Measurements from ENCODE around the gene TCP11. TPM values are rescaled to one million over a fixed set of nuclear protein-coding genes. Genes with fewer than 3 reads are reported as not detected.

The TCP11 gene
- 0.25 and 0.44 TPM in 2 replicates for total RNA-seq (2012; rRNA removed)

DNA sequence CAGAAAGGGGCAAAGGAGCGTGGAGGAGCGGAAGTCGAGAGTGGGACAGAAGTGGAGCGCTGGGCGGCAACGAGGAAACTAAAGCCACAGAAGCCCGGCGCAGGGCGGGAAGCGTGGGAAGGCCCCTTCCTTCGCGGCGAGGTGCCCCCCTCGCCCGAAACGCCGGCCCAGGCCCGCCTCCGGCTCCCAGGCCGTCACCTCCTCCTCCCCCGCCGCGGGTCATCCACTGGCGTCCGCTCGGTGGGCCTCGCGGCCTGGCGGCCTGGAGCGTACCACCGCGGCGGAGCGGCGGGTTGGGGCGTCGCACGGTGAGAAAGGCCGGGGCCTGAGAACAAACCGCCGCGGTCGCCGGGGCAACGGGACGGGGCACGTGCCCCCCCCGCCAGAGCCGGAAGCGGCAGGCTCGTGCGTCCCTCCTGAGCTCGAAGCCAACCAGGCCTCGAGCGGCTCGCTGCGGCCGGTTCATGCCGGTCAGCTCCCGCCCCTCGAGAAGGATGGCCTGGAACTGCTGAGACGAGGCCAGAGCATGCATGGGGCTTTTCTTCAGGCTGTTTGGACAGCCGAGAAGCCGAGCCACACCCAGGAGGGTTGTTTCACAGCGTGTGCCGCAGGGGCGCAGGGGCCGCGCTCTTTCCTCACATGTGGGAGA lies at the start of gene TCP11:
TCP11 (minus strand) TSS at position 333 of the 649 bp plus-strand sequence. CDS start 469 bp downstream, outside the sequence.
- H3K36me3 ChIP-seq (ENCODE audit: insufficient read depth, low read length): no peaks in the 10 kb centered on the region

GRCh38 chr6:35190306-35190705 lies 49.2 kb upstream of the TCP11 start:
- Histone ChIP-seq H3K4me1 (ENCODE audit: control insufficient read depth, insufficient read depth, low read length) (peaks cover 24% of the 10 kb centered on the region), H3K4me3 (ENCODE audit: low read length) (no peak overlapping the region), H3K9me3 (replicated peaks; ENCODE audit: low read length) (no peaks in the 10 kb centered on the region), H3K4me2 (ENCODE audit: low read length) (no peak overlapping the region), H3K9ac (ENCODE audit: low read depth, low read length) (no peak overlapping the region), H3K36me3 (ENCODE audit: insufficient read depth, low read length) (no peaks in the 10 kb centered on the region), H3K27me3 (ENCODE audit: control insufficient read depth, insufficient read depth, low read length) (no peaks in the 10 kb centered on the region)

More for the DNA sequence above, at the start of gene TCP11:
- Histone ChIP-seq H3K9ac (ENCODE audit: low read depth, low read length) (no peak within 1 kb of the TSS), H3K9me3 (replicated peaks; ENCODE audit: low read length) (no peaks in the 10 kb centered on the region), H3K4me3 (ENCODE audit: low read length) (no peak within 1 kb of the TSS), H3K4me2 (ENCODE audit: low read length) (no peak within 1 kb of the TSS), H3K27me3 (ENCODE audit: control insufficient read depth, insufficient read depth, low read length) (no peaks in the 10 kb centered on the region), H3K4me1 (ENCODE audit: control insufficient read depth, insufficient read depth, low read length) (peaks cover 13% of the 10 kb centered on the region)

- no peaks in the 10 kb centered on the region for H3K9me3 ChIP-seq (replicated peaks; ENCODE audit: low read length)
- no peaks in the 10 kb centered on the region for H3K27me3 ChIP-seq (ENCODE audit: control insufficient read depth, insufficient read depth, low read length)
- no peak overlapping the region for H3K9ac ChIP-seq (ENCODE audit: low read depth, low read length)
- H3K36me3 ChIP-seq (ENCODE audit: insufficient read depth, low read length): no peaks in the 10 kb centered on the region
- no peak overlapping the region for H3K4me3 ChIP-seq (ENCODE audit: low read length)
- no peak overlapping the region for H3K4me2 ChIP-seq (ENCODE audit: low read length)
- peaks cover 30% of the 10 kb centered on the region for H3K4me1 ChIP-seq (ENCODE audit: control insufficient read depth, insufficient read depth, low read length)
These were observed 47.7 kb upstream of the TCP11 start for GRCh38 chr6:35188886-35189285.

GRCh38 chr6:35186571-35186970 lies 45.4 kb upstream of the TCP11 start:
- Histone ChIP-seq H3K9me3 (replicated peaks; ENCODE audit: low read length) (no peaks in the 10 kb centered on the region), H3K4me2 (ENCODE audit: low read length) (no peak overlapping the region), H3K27me3 (ENCODE audit: control insufficient read depth, insufficient read depth, low read length) (no peaks in the 10 kb centered on the region), H3K36me3 (ENCODE audit: insufficient read depth, low read length) (no peaks in the 10 kb centered on the region), H3K4me3 (ENCODE audit: low read length) (no peak overlapping the region), H3K9ac (ENCODE audit: low read depth, low read length) (no peak overlapping the region), H3K4me1 (ENCODE audit: control insufficient read depth, insufficient read depth, low read length) (peaks cover 42% of the 10 kb centered on the region)

DNA sequence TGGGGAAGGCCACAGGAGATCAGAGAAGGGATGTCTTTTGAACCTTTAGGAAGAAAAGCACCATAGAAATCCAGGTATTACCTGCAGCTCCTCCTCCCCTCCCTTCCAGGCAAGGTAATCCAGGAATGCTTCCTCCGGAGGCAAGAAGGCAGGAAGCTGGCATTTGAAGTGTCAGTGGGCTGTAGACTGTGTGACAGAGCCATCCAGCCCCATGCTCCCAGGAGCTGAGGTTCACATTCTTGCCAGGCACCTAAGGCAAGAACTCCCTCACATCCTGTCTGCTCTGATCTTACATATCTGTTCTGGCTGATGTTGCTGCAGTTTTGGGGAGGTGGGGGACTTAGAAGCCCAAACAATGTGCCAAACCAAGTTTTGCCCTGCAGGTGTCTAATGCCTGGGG lies 44.8 kb upstream of the TCP11 start:
- H3K36me3 ChIP-seq (ENCODE audit: insufficient read depth, low read length): no peaks in the 10 kb centered on the region
- no peaks in the 10 kb centered on the region for H3K27me3 ChIP-seq (ENCODE audit: control insufficient read depth, insufficient read depth, low read length)
- peak overlapping the region; percentile 31 for H3K4me2 ChIP-seq (ENCODE audit: low read length)
- no peak overlapping the region for H3K9ac ChIP-seq (ENCODE audit: low read depth, low read length)
- H3K9me3 ChIP-seq (replicated peaks; ENCODE audit: low read length): no peaks in the 10 kb centered on the region
- peaks cover 48% of the 10 kb centered on the region for H3K4me1 ChIP-seq (ENCODE audit: control insufficient read depth, insufficient read depth, low read length)
- H3K4me3 ChIP-seq (ENCODE audit: low read length): no peak overlapping the region

- H3K9me3 ChIP-seq (replicated peaks; ENCODE audit: low read length): no peaks in the 10 kb centered on the region
- no peak overlapping the region for H3K9ac ChIP-seq (ENCODE audit: low read depth, low read length)
- H3K27me3 ChIP-seq (ENCODE audit: control insufficient read depth, insufficient read depth, low read length): no peaks in the 10 kb centered on the region
- peak overlapping the region; percentile 31 for H3K4me2 ChIP-seq (ENCODE audit: low read length)
- H3K4me3 ChIP-seq (ENCODE audit: low read length): no peak overlapping the region
- no peaks in the 10 kb centered on the region for H3K36me3 ChIP-seq (ENCODE audit: insufficient read depth, low read length)
- H3K4me1 ChIP-seq (ENCODE audit: control insufficient read depth, insufficient read depth, low read length): peaks cover 52% of the 10 kb centered on the region
These were observed 44.2 kb upstream of the TCP11 start for GRCh38 chr6:35185302-35185681.

DNA sequence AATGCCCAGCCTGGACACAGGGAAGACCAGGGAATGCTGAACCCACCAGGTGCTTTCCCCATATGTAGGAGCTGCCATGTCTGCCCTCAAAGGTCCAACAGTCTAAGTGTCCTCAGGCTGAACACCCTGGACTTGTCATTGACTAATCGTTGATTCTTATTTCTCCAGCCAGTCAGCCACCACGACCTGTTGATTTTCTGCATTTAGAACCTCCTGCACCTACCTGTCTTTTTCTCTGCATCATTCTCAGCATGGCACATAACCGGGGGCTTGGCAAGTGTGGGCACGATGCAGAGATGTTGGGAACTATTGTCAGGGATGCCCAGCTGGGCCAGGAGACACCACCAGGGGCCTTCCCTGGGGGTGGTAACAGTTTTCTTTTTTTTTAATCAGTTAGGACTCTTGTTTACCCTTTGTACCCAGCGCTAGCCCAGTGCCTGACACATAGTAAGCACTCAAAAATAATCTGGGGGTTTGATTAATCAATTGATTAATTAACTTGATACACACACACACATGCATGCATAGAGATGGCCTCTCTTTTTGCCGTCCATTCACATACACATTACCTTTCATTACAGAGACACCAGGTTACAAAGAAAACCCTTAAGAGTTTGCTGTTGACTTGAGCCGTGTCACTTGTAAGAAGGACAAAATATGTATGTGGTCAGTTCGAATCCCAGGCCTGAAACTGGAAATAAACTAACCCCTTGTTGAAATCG lies 43.6 kb upstream of the TCP11 start:
- no peaks in the 10 kb centered on the region for H3K9me3 ChIP-seq (replicated peaks; ENCODE audit: low read length)
- peak overlapping the region; percentile 31 for H3K4me2 ChIP-seq (ENCODE audit: low read length)
- H3K27me3 ChIP-seq (ENCODE audit: control insufficient read depth, insufficient read depth, low read length): no peaks in the 10 kb centered on the region
- peaks cover 54% of the 10 kb centered on the region for H3K4me1 ChIP-seq (ENCODE audit: control insufficient read depth, insufficient read depth, low read length)
- H3K36me3 ChIP-seq (ENCODE audit: insufficient read depth, low read length): no peaks in the 10 kb centered on the region
- H3K4me3 ChIP-seq (ENCODE audit: low read length): no peak overlapping the region
- no peak overlapping the region for H3K9ac ChIP-seq (ENCODE audit: low read depth, low read length)

DNA sequence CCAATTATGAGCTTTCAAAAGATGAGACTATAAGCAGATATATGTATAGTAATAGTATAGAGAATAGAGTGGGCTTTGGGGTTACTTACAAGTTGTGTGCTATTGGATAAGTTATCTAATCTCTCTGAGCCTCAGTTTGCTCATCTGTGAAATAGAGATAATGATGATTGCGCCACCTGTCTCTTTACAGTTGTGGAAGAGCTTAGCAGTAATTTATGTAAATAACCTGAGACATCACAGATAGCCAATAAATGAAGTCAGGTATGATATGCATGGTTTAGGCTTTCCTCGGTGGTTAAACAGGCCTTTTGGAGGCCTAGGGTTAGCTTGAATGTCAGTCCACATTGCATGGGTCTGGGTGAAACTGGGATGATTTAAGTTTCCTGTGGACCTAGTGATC lies 42.8 kb upstream of the TCP11 start:
- no peaks in the 10 kb centered on the region for H3K27me3 ChIP-seq (ENCODE audit: control insufficient read depth, insufficient read depth, low read length)
- no peaks in the 10 kb centered on the region for H3K36me3 ChIP-seq (ENCODE audit: insufficient read depth, low read length)
- no peak overlapping the region for H3K4me3 ChIP-seq (ENCODE audit: low read length)
- H3K4me1 ChIP-seq (ENCODE audit: control insufficient read depth, insufficient read depth, low read length): peaks cover 62% of the 10 kb centered on the region
- no peaks in the 10 kb centered on the region for H3K9me3 ChIP-seq (replicated peaks; ENCODE audit: low read length)
- H3K9ac ChIP-seq (ENCODE audit: low read depth, low read length): no peak overlapping the region
- no peak overlapping the region for H3K4me2 ChIP-seq (ENCODE audit: low read length)

- no peaks in the 10 kb centered on the region for H3K9me3 ChIP-seq (replicated peaks; ENCODE audit: low read length)
- no peak overlapping the region for H3K9ac ChIP-seq (ENCODE audit: low read depth, low read length)
- peaks cover 68% of the 10 kb centered on the region for H3K4me1 ChIP-seq (ENCODE audit: control insufficient read depth, insufficient read depth, low read length)
- no peak overlapping the region for H3K4me3 ChIP-seq (ENCODE audit: low read length)
- no peak overlapping the region for H3K4me2 ChIP-seq (ENCODE audit: low read length)
- no peaks in the 10 kb centered on the region for H3K27me3 ChIP-seq (ENCODE audit: control insufficient read depth, insufficient read depth, low read length)
- no peaks in the 10 kb centered on the region for H3K36me3 ChIP-seq (ENCODE audit: insufficient read depth, low read length)
These were observed 42.1 kb upstream of the TCP11 start for GRCh38 chr6:35183281-35183680.

DNA sequence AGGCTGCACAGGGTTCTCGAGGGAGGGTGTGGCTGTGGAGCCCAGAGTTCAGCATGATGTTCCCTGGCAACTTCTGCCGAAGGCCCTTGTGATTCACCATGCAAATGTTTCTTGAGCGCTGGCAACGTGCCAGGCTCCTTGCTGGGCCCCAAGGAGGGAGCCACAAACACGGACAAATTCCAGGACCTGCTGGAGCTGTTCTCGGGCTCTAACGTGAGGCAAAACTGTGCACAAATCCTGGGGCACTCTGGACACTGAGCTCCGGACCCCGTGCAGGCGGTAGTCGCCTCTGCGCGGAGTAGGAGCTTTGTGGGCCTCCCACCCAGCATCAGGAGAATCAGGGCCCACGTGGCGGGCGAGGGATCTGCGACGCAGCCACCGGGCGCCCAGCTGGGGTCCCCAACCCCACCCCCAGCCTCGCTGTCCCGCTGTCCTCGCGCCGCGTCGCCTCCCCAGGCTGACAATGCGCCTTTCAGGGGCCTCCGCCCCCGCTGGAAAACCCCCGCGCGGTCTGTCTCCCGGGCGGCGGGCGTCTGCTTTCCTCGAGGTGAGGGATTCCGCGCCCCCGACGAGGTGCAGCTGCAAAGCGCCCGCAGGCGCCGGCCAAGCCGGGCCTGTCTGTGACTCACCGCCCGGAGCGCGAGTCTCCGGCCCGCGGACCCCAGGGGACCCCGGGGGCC lies 40.9 kb upstream of the TCP11 start:
- Histone ChIP-seq H3K4me1 (ENCODE audit: control insufficient read depth, insufficient read depth, low read length) (peaks cover 80% of the 10 kb centered on the region), H3K27me3 (ENCODE audit: control insufficient read depth, insufficient read depth, low read length) (no peaks in the 10 kb centered on the region), H3K4me3 (ENCODE audit: low read length) (peak overlapping the region; percentile 18), H3K4me2 (ENCODE audit: low read length) (peak overlapping the region; percentile 65), H3K9me3 (replicated peaks; ENCODE audit: low read length) (no peaks in the 10 kb centered on the region), H3K36me3 (ENCODE audit: insufficient read depth, low read length) (no peaks in the 10 kb centered on the region), H3K9ac (ENCODE audit: low read depth, low read length) (peak overlapping the region; percentile 44)

DNA sequence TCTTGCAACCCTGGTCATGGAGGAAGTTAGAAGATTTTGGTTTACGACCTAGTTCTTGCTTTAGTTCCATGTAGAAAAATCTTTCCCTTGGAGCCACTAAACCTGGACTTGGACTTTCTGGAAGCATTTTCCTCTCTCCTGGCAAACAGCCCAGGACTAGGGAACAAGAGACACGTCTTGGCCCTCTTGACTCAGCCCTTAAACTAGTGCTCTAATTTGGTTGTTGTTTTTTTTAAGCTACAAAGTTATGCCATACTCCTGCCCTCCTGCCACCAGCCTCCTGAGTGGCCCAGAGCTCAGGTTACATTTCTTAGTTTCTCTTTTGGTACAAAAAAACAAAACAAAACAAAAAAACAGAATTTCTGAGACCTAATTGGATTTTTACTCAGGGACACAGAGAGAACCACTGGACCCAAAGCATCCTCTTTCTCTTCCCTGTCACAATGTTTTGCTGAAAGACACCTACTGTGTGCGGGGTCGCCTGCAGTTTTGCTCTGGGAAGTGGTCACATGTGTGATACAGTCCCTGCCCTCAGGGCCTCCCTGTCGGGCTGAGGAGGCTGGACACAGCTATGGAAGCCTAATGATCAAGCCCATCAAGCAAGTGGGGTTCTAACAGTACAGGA lies 40.3 kb upstream of the TCP11 start:
- Histone ChIP-seq H3K9ac (ENCODE audit: low read depth, low read length) (peak overlapping the region; percentile 44), H3K27me3 (ENCODE audit: control insufficient read depth, insufficient read depth, low read length) (no peaks in the 10 kb centered on the region), H3K4me1 (ENCODE audit: control insufficient read depth, insufficient read depth, low read length) (peaks cover 80% of the 10 kb centered on the region), H3K4me3 (ENCODE audit: low read length) (peak overlapping the region; percentile 18), H3K9me3 (replicated peaks; ENCODE audit: low read length) (no peaks in the 10 kb centered on the region), H3K4me2 (ENCODE audit: low read length) (peak overlapping the region; percentile 65), H3K36me3 (ENCODE audit: insufficient read depth, low read length) (no peaks in the 10 kb centered on the region)

Measured in skeletal muscle satellite cell (primary cell).